GM12878 (cell line): Measurements from ENCODE around the gene EEFSEC. TPM values are rescaled to one million over a fixed set of nuclear protein-coding genes. Genes with fewer than 3 reads are reported as not detected.

Experiments used
- CEBPZ ChIP-seq: fragments of 150-350 bp; IDR thresholded peaks from 2 replicates; pipeline ENCODE4 v1.6.1; 2016; ENCODE audit warnings: low read depth, low read length
- CUX1 ChIP-seq: IDR thresholded peaks from 2 replicates; pipeline ENCODE4 v1.6.1; 2012; ENCODE audit warnings: improper control_type of control experiment, low read depth, low read length; ENCODE audit not compliant: insufficient replicate concordance
- MEF2A ChIP-seq: IDR thresholded peaks from 2 replicates; pipeline ENCODE4 v1.6.1; 2011; ENCODE audit warnings: low read depth, mild to moderate bottlenecking, low read length, moderate library complexity; ENCODE audit not compliant: insufficient read depth
- RB1 ChIP-seq: fragments of 450-650 bp; formaldehyde crosslinking; IDR thresholded peaks from 2 replicates; pipeline ENCODE4 v1.6.1; 2017; ENCODE audit warnings: mild to moderate bottlenecking, borderline replicate concordance
- polyA plus RNA-seq, 11 experiments: library from polyadenylated mRNA; depleted of rRNA in 4 of 11; unstranded in 6 of 11; stranded (reverse) in 5 of 11; fragments of >200 nt; fragmentation: Nextera tagmentation in 4 of 11; fragmentation: Illumina TruSeq in 1 of 11; extraction: Ambion mirVana in 4 of 11; extraction: Trizol in 1 of 11; gene quantifications; 1 replicate in 1 of 11; 2 replicates in 10 of 11; pipeline versions ENCODE4 v1.2.1 to v1.2.3, GENCODE V29; 2011 to 2016; ENCODE audit warnings: inconsistent platforms in 2 of 11, missing spikeins in 2 of 11, low read depth in 1 of 11
- total RNA-seq, 4 experiments: library from RNA; depleted of rRNA in 3 of 4; stranded (reverse); fragments of >200 nt in 3 of 4; fragmentation: Illumina TruSeq in 1 of 4; extraction: Trizol in 1 of 4; gene quantifications; 2 replicates each; pipeline versions ENCODE4 v1.2.1 to v1.2.3, GENCODE V29; 2013 to 2021

The EEFSEC gene
- total and polyA plus RNA-seq, 10 of the 15 experiments (the other 5 are each of a cell fraction or from before 2014, with no cell fraction given), result 0.29 to 29.1 (median 16.1) TPM

GRCh38 chr3:128214056-128214455, 60.8 kb downstream of the EEFSEC start (continued):
- TF ChIP-seq CUX1 (no peak), CEBPZ (no peak), MEF2A (no peak), RB1 (no peak)
